MCF 10A (cell line): ENCODE measurements around the gene HEPACAM. TPM values are rescaled to one million over a fixed set of nuclear protein-coding genes. Genes with fewer than 3 reads are reported as not detected.

Experiments
- BruUV-seq: library from RNA; stranded (reverse); fragments of 400-500 nt; replicated peaks from 2 replicates; lab custom pipeline; 2021; lab: Mats Ljungman, UMichigan
- CTCF ChIA-PET: fragments of 300-600 bp; sonication (Branson Sonifier 250); formaldehyde crosslinking; extraction: SDS; loops from one replicate; lab custom pipeline; 2021; ENCODE audit warnings: antibody characterized with exemption, inconsistent platforms; lab: Yijun Ruan, JAX
- POLR2A ChIA-PET: fragments of 300-600, 350-650 bp; sonication (Branson Sonifier 250); formaldehyde crosslinking; extraction: SDS; loops from one replicate; lab custom pipeline; 2020; ENCODE audit warnings: antibody characterized with exemption, inconsistent platforms; lab: Yijun Ruan, JAX
- DNase-seq: peaks from one replicate; pipeline ENCODE4 v3.0.0-alpha.2; 2018; ENCODE audit not compliant: unreplicated experiment
- H3K27ac Mint-ChIP-seq: one replicate; pipeline ENCODE4 v1.8.0; 2022; ENCODE audit warnings: mild to moderate bottlenecking, low read depth, mixed read lengths; ENCODE audit not compliant: unreplicated experiment
- H3K27me3 Mint-ChIP-seq: one replicate; pipeline ENCODE4 v1.8.0; 2022; ENCODE audit warnings: mixed read lengths; ENCODE audit not compliant: insufficient read depth, unreplicated experiment
- H3K36me3 Mint-ChIP-seq: one replicate; pipeline ENCODE4 v1.8.0; 2022; ENCODE audit warnings: mild to moderate bottlenecking, moderate library complexity, mixed read lengths; ENCODE audit not compliant: insufficient read depth, unreplicated experiment
- H3K4me1 Mint-ChIP-seq: one replicate; pipeline ENCODE4 v1.8.0; 2022; ENCODE audit warnings: mixed read lengths; ENCODE audit not compliant: insufficient read depth, unreplicated experiment
- H3K4me3 Mint-ChIP-seq: one replicate; pipeline ENCODE4 v1.8.0; 2022; ENCODE audit warnings: mild to moderate bottlenecking, moderate library complexity, mixed read lengths; ENCODE audit not compliant: unreplicated experiment
- H3K9me3 Mint-ChIP-seq: one replicate; pipeline ENCODE4 v1.8.0; 2022; ENCODE audit warnings: mixed read lengths; ENCODE audit not compliant: unreplicated experiment
- CTCF ChIP-seq: fragments of 200-600 bp; IDR thresholded peaks from one replicate; pipeline ENCODE4 v1.8.0; 2022; ENCODE audit warnings: antibody characterized with exemption, mild to moderate bottlenecking; ENCODE audit not compliant: unreplicated experiment
- intact Hi-C: fragments of 100-400 bp; cut with micrococcal nuclease; formaldehyde crosslinking; loops from 2 replicates; pipeline ENCODE4 v1.14.1; 2022
- total RNA-seq: library from RNA; stranded (reverse); gene quantifications from 2 replicates; pipeline ENCODE4 v1.2.3, GENCODE V29; 2022

HEPACAM gene
- total RNA-seq, 1 experiment from 2014 or later: not detected

DNA sequence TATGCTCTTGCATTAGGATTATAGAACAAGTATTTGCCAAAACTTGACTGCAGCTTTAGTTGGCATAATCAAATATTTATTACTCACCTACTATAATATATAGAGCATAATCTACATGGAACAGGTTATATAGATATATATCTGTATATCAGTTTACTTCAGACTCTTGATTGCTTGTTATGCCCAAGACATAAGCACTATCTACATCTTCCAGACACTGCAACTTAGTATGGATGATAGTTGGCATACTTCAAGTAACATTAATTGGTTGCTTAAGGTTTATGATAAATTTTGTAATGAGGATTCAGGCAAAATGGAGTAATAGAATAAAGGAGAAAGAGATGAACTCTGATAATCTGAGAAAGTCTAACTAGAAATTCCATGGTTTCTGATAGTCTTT is 19.2 kb upstream of the HEPACAM start:
- Mint-ChIP-seq H3K27me3 (no peaks in the 10 kb centered on the region), H3K4me3 (no peak overlapping the region), H3K27ac (no peak overlapping the region), H3K9me3 (no peaks in the 10 kb centered on the region), H3K4me1 (peaks cover 9% of the 10 kb centered on the region), H3K36me3 (no peaks in the 10 kb centered on the region)
- TF ChIP-seq CTCF: no peak
- POLR2A ChIA-PET: interaction anchor here (1.0 to 5.0 kb wide), 6 partner anchors 12 to 157 kb away, joined by 3 to 43 read pairs (median 14); partner anchors contain the start of genes ROBO4 and TMEM218
- BruUV-seq: no TSS peak
- no peak for DNase-seq
- CTCF ChIA-PET: interaction anchor here (0.6 to 3.0 kb wide), 8 partner anchors 11 to 454 kb away, joined by 3 to 15 read pairs (median 4); no protein-coding TSS in a partner anchor
- intact Hi-C loops: no loop called here

GRCh38 chr11:124954590-124954955 is 18.7 kb upstream of the HEPACAM start:
- no peaks in the 10 kb centered on the region for H3K27me3 Mint-ChIP-seq
- no peak overlapping the region for H3K27ac Mint-ChIP-seq

GRCh38 chr11:124953753-124954589 is 18.1 kb upstream of the HEPACAM start, which contains the start of gene CCDC15:
TSS of gene CCDC15 (plus strand) at chr11:124954202. CDS start at chr11:124954733, 531 bp downstream.
- BruUV-seq: no TSS peak
- intact Hi-C loops: loop anchor here (1.0 kb wide), 2 partner anchors 56 to 78 kb away; no protein-coding TSS in a partner anchor
- no peak for TF ChIP-seq CTCF
- no peak within 1 kb of the TSS for H3K27ac Mint-ChIP-seq
- H3K4me3 Mint-ChIP-seq: no peak within 1 kb of the TSS
- ChIA-PET POLR2A (interaction anchor here (0.6 to 5.0 kb wide), 28 partner anchors 8 to 639 kb away, joined by 3 to 43 read pairs (median 4); partner anchors contain the start of genes HEPACAM, MSANTD2, ROBO4 and TMEM218), CTCF (interaction anchor here (0.6 to 3.0 kb wide), 13 partner anchors 18 to 1555 kb away, joined by 3 to 15 read pairs (median 4); no protein-coding TSS in a partner anchor)
- H3K4me1 Mint-ChIP-seq: peaks cover 9% of the 10 kb centered on the region
- no peaks in the 10 kb centered on the region for H3K27me3 Mint-ChIP-seq
- peaks cover under 1% of the 10 kb centered on the region for H3K9me3 Mint-ChIP-seq
- no peaks in the 10 kb centered on the region for H3K36me3 Mint-ChIP-seq
- DNase-seq: peak; percentile 98

More at GRCh38 chr11:124954590-124954955, 18.7 kb upstream of the HEPACAM start:
- DNase-seq: no peak
- Mint-ChIP-seq H3K36me3 (no peaks in the 10 kb centered on the region), H3K9me3 (no peaks in the 10 kb centered on the region), H3K4me1 (peaks cover 9% of the 10 kb centered on the region), H3K4me3 (no peak overlapping the region)
- ChIA-PET CTCF (interaction anchor here (0.6 to 3.0 kb wide), 9 partner anchors 17 to 1555 kb away, joined by 3 to 15 read pairs (median 4); no protein-coding TSS in a partner anchor), POLR2A (interaction anchor here (0.7 to 5.0 kb wide), 17 partner anchors 9 to 637 kb away, joined by 3 to 43 read pairs (median 4); partner anchors contain the start of genes HEPACAM, ROBO4 and TMEM218)
- intact Hi-C loops: loop anchor here (1.0 kb wide), 2 partner anchors 56 to 78 kb away; no protein-coding TSS in a partner anchor
- TF ChIP-seq CTCF: no peak
- BruUV-seq: TSS peak; percentile 78

DNA sequence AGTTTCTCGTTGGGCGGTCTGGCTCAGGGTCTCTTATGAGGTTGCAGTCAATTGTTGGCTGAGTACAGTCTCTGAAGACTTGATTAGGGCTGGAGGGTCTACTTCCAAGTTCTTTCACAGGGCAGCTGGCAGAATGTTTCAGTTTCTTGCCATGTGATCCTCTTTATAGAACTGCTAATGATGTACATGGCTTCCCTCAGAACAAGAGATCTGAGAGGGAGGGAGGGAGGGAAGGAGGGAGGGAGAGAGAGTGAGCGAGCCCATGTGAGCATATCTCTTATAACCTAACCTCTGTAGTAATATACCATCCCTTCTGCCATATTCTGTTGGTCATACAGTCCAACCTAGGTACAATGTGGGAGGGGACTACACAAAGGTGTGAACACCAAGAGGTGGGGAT is 15.5 kb upstream of the HEPACAM start:
- H3K27ac Mint-ChIP-seq: no peak overlapping the region
- H3K9me3 Mint-ChIP-seq: peaks cover 10% of the 10 kb centered on the region
- H3K4me1 Mint-ChIP-seq: peaks cover 15% of the 10 kb centered on the region
- ChIA-PET CTCF (interaction anchor here (0.6 kb wide), 1 partner anchor 82 kb away, joined by 3 read pairs; no protein-coding TSS in a partner anchor), POLR2A (interaction anchor here (0.7 to 5.0 kb wide), 2 partner anchors 51 to 616 kb away, joined by 3 to 43 read pairs; partner anchors contain the start of gene ROBO4)
- no peaks in the 10 kb centered on the region for H3K27me3 Mint-ChIP-seq
- H3K4me3 Mint-ChIP-seq: no peak overlapping the region
- no peak for DNase-seq
- BruUV-seq: no TSS peak
- intact Hi-C loops: no loop called here
- TF ChIP-seq CTCF: no peak
- H3K36me3 Mint-ChIP-seq: no peaks in the 10 kb centered on the region
